HepG2 (cell line): ENCODE measurements around the gene CIAO2B. TPM values are rescaled to one million over a fixed set of nuclear protein-coding genes. Genes with fewer than 3 reads are reported as not detected.

Experiments
- ATAC-seq: fragments of 200-7000 bp; cut with Tn5 transposase; 3 replicates; pipeline ENCODE4 v1.9.1; 2020; ENCODE audit warnings: mild to moderate bottlenecking, moderate library complexity
- BruUV-seq: library from RNA; stranded (reverse); fragments of 400-500 nt; replicated peaks from 2 replicates; lab custom pipeline; 2021; lab: Mats Ljungman, UMichigan
- CTCF ChIA-PET: fragments of 300-600 bp; formaldehyde crosslinking; extraction: SDS; loops from one replicate; lab custom pipeline; 2021; ENCODE audit warnings: low total read pairs, inconsistent platforms, low intra/inter-chr PET ratio; lab: Yijun Ruan, JAX
- POLR2A ChIA-PET: fragments of 350-600 bp; sonication (Branson Sonifier 250); formaldehyde crosslinking; loops from one replicate; lab custom pipeline; 2020; ENCODE audit warnings: antibody characterized with exemption, inconsistent platforms; lab: Yijun Ruan, JAX
- DNase-seq: peaks from one replicate; pipeline ENCODE4 v3.0.0-alpha.2; 2015; ENCODE audit warnings: low spot score
- FAIRE-seq: peaks from 3 replicates; lab custom pipeline; 2011; peaks lifted over from hg19 to GRCh38; lab: Jason Lieb, UNC
- H2AFZ ChIP-seq: one replicate; pipeline ENCODE4 v1.6.1; 2011; ENCODE audit warnings: low read length, inconsistent platforms
- H3K27ac ChIP-seq: fragments of 300-600 bp; 3 replicates; pipeline ENCODE4 v1.8.0; 2011; ENCODE audit warnings: mixed run types, mild to moderate bottlenecking, mixed read lengths, low read length, inconsistent platforms; ENCODE audit not compliant: insufficient read depth; ENCODE audit errors: extremely low read length
- H3K27me3 ChIP-seq, 2 experiments: fragments of 200-600 bp in 1 of 2; 2 replicates in 1 of 2; 3 replicates in 1 of 2; pipeline versions ENCODE4 v1.6.0 to v1.8.0; 2011; ENCODE audit warnings: low read length in 2 of 2, mild to moderate bottlenecking in 2 of 2, moderate library complexity in 2 of 2, inconsistent platforms in 1 of 2; ENCODE audit not compliant: insufficient read depth in 2 of 2, control insufficient read depth in 1 of 2
- H3K36me3 ChIP-seq, 2 experiments: fragments of 200-600 bp in 1 of 2; replicated peaks in 1 of 2; 2 replicates in 1 of 2; 3 replicates in 1 of 2; pipeline versions ENCODE4 v1.5.1 to v1.8.0; 2011; ENCODE audit warnings: low read length in 2 of 2, inconsistent platforms in 1 of 2; ENCODE audit not compliant: insufficient read depth in 2 of 2, control insufficient read depth in 1 of 2
- H3K4me1 ChIP-seq: 2 replicates; pipeline ENCODE4 v1.5.1; 2012; ENCODE audit warnings: low read length, inconsistent platforms; ENCODE audit not compliant: insufficient read depth
- H3K4me2 ChIP-seq: 2 replicates; pipeline ENCODE4 v1.6.0; 2011; ENCODE audit warnings: low read depth, low read length, inconsistent platforms
- H3K4me3 ChIP-seq, 3 experiments: fragments of 200-600 bp in 1 of 3; sonication (generic), shearing (Covaris generic) in 1 of 3; replicated peaks in 1 of 3; 2 replicates each; pipeline ENCODE4 v1.5.1; 2011 to 2016; ENCODE audit warnings: low read length in 3 of 3, inconsistent platforms in 2 of 3, low read depth in 2 of 3, mild to moderate bottlenecking in 2 of 3, control low read depth in 1 of 3, mixed read lengths in 1 of 3; ENCODE audit not compliant: insufficient read depth in 1 of 3
- H3K79me2 ChIP-seq: one replicate; pipeline ENCODE4 v1.6.1; 2011; ENCODE audit warnings: low read length, inconsistent platforms; ENCODE audit not compliant: insufficient read depth
- H3K9ac ChIP-seq: 2 replicates; pipeline ENCODE4 v1.6.0; 2011; ENCODE audit warnings: mild to moderate bottlenecking, low read depth, low read length, inconsistent platforms; ENCODE audit not compliant: insufficient read depth
- H3K9me3 ChIP-seq: 2 replicates; pipeline ENCODE4 v1.5.1; 2012; ENCODE audit warnings: mild to moderate bottlenecking, low read length
- H4K20me1 ChIP-seq: 2 replicates; pipeline ENCODE4 v1.6.0; 2011; ENCODE audit warnings: inconsistent platforms, mild to moderate bottlenecking, low read length, moderate library complexity; ENCODE audit not compliant: insufficient read depth
- ZBTB20 ChIP-seq: sonication (generic); formaldehyde crosslinking; IDR thresholded peaks from 2 replicates; pipeline ENCODE4 v1.8.1; 2023; ENCODE audit warnings: missing genetic modification reagents, low read depth, mild to moderate bottlenecking, borderline replicate concordance
- ZNF260 ChIP-seq: sonication (generic); formaldehyde crosslinking; IDR thresholded peaks from 2 replicates; pipeline ENCODE4 v1.4.0; 2020; ENCODE audit warnings: missing genetic modification reagents, low read depth, mild to moderate bottlenecking, borderline replicate concordance
- ZNF292 ChIP-seq: sonication (generic); formaldehyde crosslinking; IDR thresholded peaks from 2 replicates; pipeline ENCODE4 v1.8.1; 2022; ENCODE audit warnings: mild to moderate bottlenecking, low read depth, missing genetic modification reagents, borderline replicate concordance
- ZNF598 ChIP-seq: sonication (generic); formaldehyde crosslinking; IDR thresholded peaks from 2 replicates; pipeline ENCODE4 v1.5.1; 2020; ENCODE audit warnings: mild to moderate bottlenecking, missing genetic modification reagents, borderline replicate concordance
- ZSCAN25 ChIP-seq: sonication (generic); formaldehyde crosslinking; IDR thresholded peaks from 2 replicates; pipeline ENCODE4 v1.8.0; 2022; ENCODE audit warnings: mild to moderate bottlenecking, missing genetic modification reagents
- WGBS: methylation state at CpG from one replicate; pipeline ENCODE4 v1.1.6; 2017; ENCODE audit warnings: low lambda C conversion rate; 5-methylcytosine and 5-hydroxymethylcytosine counted together
- in situ Hi-C: cut with HindIII; loops from 2 replicates; pipeline ENCODE4 v1.10.0; 2017; ENCODE audit warnings: low pct_unique_long_range_greater_than_20kb; ENCODE audit not compliant: extremely low pct_ligation_motif_present
- intact Hi-C: fragments of 100-400 bp; cut with micrococcal nuclease; formaldehyde crosslinking; loops from one replicate; pipeline ENCODE4 v1.10.0; 2022; ENCODE audit not compliant: unreplicated experiment
- polyA plus RNA-seq, 8 experiments: library from polyadenylated mRNA; depleted of rRNA in 3 of 8; stranded (reverse) in 7 of 8; unstranded in 1 of 8; fragments of >200 nt; fragmentation: Illumina TruSeq in 4 of 8; extraction: Trizol in 4 of 8; gene quantifications; 2 replicates each; pipeline versions ENCODE4 v1.2.1 to v1.2.3, GENCODE V29; 2011 to 2016; ENCODE audit warnings: low read depth in 4 of 8, missing spikeins in 1 of 8, mixed read lengths in 1 of 8; ENCODE audit not compliant: insufficient read depth in 1 of 8
- total RNA-seq, 5 experiments: library from RNA; depleted of rRNA; stranded (reverse); fragments of >200 nt; fragmentation: Illumina TruSeq; extraction: Trizol; gene quantifications; 2 replicates each; pipeline ENCODE4 v1.2.3, GENCODE V29; 2016; ENCODE audit warnings: low read depth in 1 of 5
- TF ChIP-seq, protein P1 (sequence below): sonication (generic); formaldehyde crosslinking; IDR thresholded peaks from 2 replicates; pipeline ENCODE4 v1.5.1; 2020; ENCODE audit warnings: mild to moderate bottlenecking, missing genetic modification reagents, moderate library complexity
- TF ChIP-seq, protein P2 (sequence below): sonication (generic); formaldehyde crosslinking; IDR thresholded peaks from 2 replicates; pipeline ENCODE4 v1.8.0; 2022; ENCODE audit warnings: mild to moderate bottlenecking, missing genetic modification reagents, moderate library complexity

Gene CIAO2B
- total and polyA plus RNA-seq, 2 of the 13 experiments (the other 11 are each of a cell fraction or from before 2014, with no cell fraction given) = 157 to 293 TPM

DNA sequence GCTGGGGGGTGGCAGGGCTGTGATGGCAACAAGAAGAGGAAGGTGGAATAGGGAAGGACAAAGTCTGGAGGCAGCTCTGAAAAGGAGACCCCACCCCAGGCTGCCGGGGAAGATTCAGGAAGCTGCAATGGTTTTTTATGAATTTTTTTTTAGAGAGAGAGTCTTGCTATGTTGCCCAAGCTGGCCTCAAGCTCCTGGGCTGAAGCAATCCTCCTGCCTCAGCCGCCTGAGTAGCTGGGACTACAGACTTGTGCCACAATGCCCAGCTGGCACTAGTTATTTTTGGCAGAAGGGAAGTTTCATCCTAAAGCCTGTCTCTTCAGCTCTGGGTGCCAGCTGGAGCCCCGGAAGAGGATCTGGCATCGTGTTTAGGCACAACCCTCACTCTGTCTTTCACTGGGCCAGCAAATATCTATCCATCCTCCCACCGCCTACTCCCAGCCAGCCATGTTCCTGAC lies 25.5 kb upstream of the CIAO2B start:
- Histone ChIP-seq H3K9me3 (no peaks in the 10 kb centered on the region), H3K9ac (no peak overlapping the region), H3K36me3 (no peaks in the 10 kb centered on the region), H3K4me1 (peaks cover 69% of the 10 kb centered on the region), H2AFZ (no peak overlapping the region), H4K20me1 (no peaks in the 10 kb centered on the region), H3K4me3 (no peak overlapping the region), H3K79me2 (no peaks in the 10 kb centered on the region), H3K27ac (no peak overlapping the region), H3K4me2 (no peak overlapping the region), H3K27me3 (0 out of 5 replicates have a peak, but pooled peaks cover 0 to 3% of the 10 kb centered on the region in 2 experiments)
- DNase-seq (no peak), ATAC-seq (no peak), FAIRE-seq (no peak)
- no TSS peak for BruUV-seq
- 38% methylated on average over 5 of the region's 5 CpGs for whole genome bisulfite sequencing
- CTCF ChIA-PET = interaction anchor here (0.7 kb wide), 1 partner anchor 12 kb away, joined by 3 read pairs; no protein-coding TSS in a partner anchor
- in situ Hi-C loops = no loop called here
- intact Hi-C loops = loop anchor here (5.0 to 10.0 kb wide), 2 partner anchors 55 to 198 kb away; partner anchors contain the start of genes FBXL8 and TRADD
- POLR2A ChIA-PET = no interaction called here
- TF ChIP-seq ZNF598 (no peak), ZSCAN25 (CRISPR knock-in tag) (no peak), ZNF292 (no peak), ZBTB20 (CRISPR knock-in tag) (no peak), ZNF260 (CRISPR knock-in tag) (no peak)
- TF ChIP-seq, protein P1, sequence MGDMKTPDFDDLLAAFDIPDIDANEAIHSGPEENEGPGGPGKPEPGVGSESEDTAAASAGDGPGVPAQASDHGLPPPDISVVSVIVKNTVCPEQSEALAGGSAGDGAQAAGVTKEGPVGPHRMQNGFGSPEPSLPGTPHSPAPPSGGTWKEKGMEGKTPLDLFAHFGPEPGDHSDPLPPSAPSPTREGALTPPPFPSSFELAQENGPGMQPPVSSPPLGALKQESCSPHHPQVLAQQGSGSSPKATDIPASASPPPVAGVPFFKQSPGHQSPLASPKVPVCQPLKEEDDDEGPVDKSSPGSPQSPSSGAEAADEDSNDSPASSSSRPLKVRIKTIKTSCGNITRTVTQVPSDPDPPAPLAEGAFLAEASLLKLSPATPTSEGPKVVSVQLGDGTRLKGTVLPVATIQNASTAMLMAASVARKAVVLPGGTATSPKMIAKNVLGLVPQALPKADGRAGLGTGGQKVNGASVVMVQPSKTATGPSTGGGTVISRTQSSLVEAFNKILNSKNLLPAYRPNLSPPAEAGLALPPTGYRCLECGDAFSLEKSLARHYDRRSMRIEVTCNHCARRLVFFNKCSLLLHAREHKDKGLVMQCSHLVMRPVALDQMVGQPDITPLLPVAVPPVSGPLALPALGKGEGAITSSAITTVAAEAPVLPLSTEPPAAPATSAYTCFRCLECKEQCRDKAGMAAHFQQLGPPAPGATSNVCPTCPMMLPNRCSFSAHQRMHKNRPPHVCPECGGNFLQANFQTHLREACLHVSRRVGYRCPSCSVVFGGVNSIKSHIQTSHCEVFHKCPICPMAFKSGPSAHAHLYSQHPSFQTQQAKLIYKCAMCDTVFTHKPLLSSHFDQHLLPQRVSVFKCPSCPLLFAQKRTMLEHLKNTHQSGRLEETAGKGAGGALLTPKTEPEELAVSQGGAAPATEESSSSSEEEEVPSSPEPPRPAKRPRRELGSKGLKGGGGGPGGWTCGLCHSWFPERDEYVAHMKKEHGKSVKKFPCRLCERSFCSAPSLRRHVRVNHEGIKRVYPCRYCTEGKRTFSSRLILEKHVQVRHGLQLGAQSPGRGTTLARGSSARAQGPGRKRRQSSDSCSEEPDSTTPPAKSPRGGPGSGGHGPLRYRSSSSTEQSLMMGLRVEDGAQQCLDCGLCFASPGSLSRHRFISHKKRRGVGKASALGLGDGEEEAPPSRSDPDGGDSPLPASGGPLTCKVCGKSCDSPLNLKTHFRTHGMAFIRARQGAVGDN = 0 out of 2 replicates have a peak, but pooled peaks have one; percentile 6
- TF ChIP-seq, protein P2, sequence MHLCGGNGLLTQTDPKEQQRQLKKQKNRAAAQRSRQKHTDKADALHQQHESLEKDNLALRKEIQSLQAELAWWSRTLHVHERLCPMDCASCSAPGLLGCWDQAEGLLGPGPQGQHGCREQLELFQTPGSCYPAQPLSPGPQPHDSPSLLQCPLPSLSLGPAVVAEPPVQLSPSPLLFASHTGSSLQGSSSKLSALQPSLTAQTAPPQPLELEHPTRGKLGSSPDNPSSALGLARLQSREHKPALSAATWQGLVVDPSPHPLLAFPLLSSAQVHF (CRISPR knock-in tag) = no peak
